BE2C (cell line): Measurements from ENCODE around the gene DIS3L2.

Source experiments
- DNase-seq: peaks from one replicate; pipeline ENCODE4 v3.0.0-alpha.2; 2020
- H3K27me3 ChIP-seq: fragments of 250-450 bp; sonication (Bioruptor Pico); 2 replicates; pipeline ENCODE4 v1.5.1; 2020; ENCODE audit warnings: mild to moderate bottlenecking
- H3K36me3 ChIP-seq: fragments of 250-450 bp; sonication (Bioruptor Pico); 2 replicates; pipeline ENCODE4 v1.5.1; 2020; ENCODE audit warnings: mild to moderate bottlenecking
- H3K4me1 ChIP-seq: fragments of 250-450 bp; sonication (Bioruptor Pico); 2 replicates; pipeline ENCODE4 v1.5.1; 2020
- H3K4me3 ChIP-seq: 2 replicates; pipeline ENCODE4 v1.5.1; 2011; ENCODE audit warnings: low read depth, low read length
- H3K9me3 ChIP-seq: fragments of 250-450 bp; sonication (Bioruptor Pico); 2 replicates; pipeline ENCODE4 v1.5.1; 2020
- CTCF ChIP-seq: IDR thresholded peaks from 2 replicates; pipeline ENCODE4 v1.5.1; 2012; ENCODE audit warnings: mild to moderate bottlenecking, low read depth, low read length

DIS3L2 gene

GRCh38 chr2:232210306-232210705 is 248.8 kb downstream of the DIS3L2 start:
- TF ChIP-seq CTCF, result no peak
- Histone ChIP-seq H3K4me3 (no peak overlapping the region), H3K36me3 (no peaks in the 10 kb centered on the region; the same call in 1 of the 2 replicates), H3K9me3 (no peaks in the 10 kb centered on the region), H3K4me1 (no peaks in the 10 kb centered on the region), H3K27me3 (no peaks in the 10 kb centered on the region)
- DNase-seq, result no peak

- no peak for DNase-seq
- no peak for TF ChIP-seq CTCF
- no peaks in the 10 kb centered on the region; the same call in 1 of the 2 replicates for H3K36me3 ChIP-seq
- H3K27me3 ChIP-seq, result no peaks in the 10 kb centered on the region
- no peaks in the 10 kb centered on the region for H3K9me3 ChIP-seq
- no peak overlapping the region for H3K4me3 ChIP-seq
- no peaks in the 10 kb centered on the region for H3K4me1 ChIP-seq
Observed at GRCh38 chr2:232211743-232212686, 250.5 kb downstream of the DIS3L2 start.

- Histone ChIP-seq H3K36me3 (no peaks in the 10 kb centered on the region; the same call in 1 of the 2 replicates), H3K9me3 (no peaks in the 10 kb centered on the region), H3K4me3 (no peak overlapping the region), H3K4me1 (no peaks in the 10 kb centered on the region), H3K27me3 (no peaks in the 10 kb centered on the region)
- TF ChIP-seq CTCF, result no peak
- no peak for DNase-seq
Observed at GRCh38 chr2:232213176-232213575, 251.7 kb downstream of the DIS3L2 start.

GRCh38 chr2:232214053-232214452 is 252.5 kb downstream of the DIS3L2 start:
- no peak for DNase-seq
- Histone ChIP-seq H3K4me1 (no peaks in the 10 kb centered on the region), H3K4me3 (no peak overlapping the region), H3K27me3 (no peaks in the 10 kb centered on the region), H3K36me3 (no peaks in the 10 kb centered on the region; the same call in 1 of the 2 replicates), H3K9me3 (no peaks in the 10 kb centered on the region)
- no peak for TF ChIP-seq CTCF

GRCh38 chr2:232216028-232216427 is 254.5 kb downstream of the DIS3L2 start:
- DNase-seq, result no peak
- no peak overlapping the region for H3K4me3 ChIP-seq
- no peak for TF ChIP-seq CTCF
- H3K9me3 ChIP-seq, result no peaks in the 10 kb centered on the region
- no peaks in the 10 kb centered on the region for H3K36me3 ChIP-seq
- no peaks in the 10 kb centered on the region for H3K4me1 ChIP-seq
- no peaks in the 10 kb centered on the region for H3K27me3 ChIP-seq
